ENCODE measurements around the gene SPPL3.

DNA sequence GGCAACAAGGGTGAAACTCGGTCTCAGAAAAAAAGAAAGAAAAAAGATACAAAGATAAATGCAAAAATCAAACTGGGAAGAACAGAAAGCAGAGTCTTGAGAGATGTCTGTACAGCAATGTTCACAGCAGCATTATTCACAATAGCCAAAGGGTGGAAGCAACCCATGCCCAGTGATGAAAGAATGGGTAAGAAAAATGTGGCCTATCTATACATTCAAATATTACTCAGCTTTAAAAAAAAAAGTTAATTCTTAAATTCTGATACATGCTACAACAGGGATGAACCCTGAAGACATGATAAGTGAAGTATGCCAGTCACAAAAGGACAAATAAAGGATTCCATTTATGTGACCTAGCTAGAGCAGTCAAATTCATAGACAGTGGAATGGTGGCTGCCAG is 33.7 kb downstream of the SPPL3 start:
- TF ChIP-seq CTCF (conservative IDR thresholded peaks at IDR 0.05 in 1 of 2, IDR thresholded peaks at IDR 0.05 in 1 of 2; ENCODE audit: extremely low read depth in 1 of 2, insufficient read depth in 1 of 2, low read depth in 1 of 2, low read length in 2 of 2), result no peak
- no peak for TF ChIP-seq EZH2 (IDR thresholded peaks at IDR 0.05; ENCODE audit: borderline replicate concordance, low read length)

All from mammary epithelial cell (primary cell).